IMR-90 (cell line): ENCODE measurements around the gene CRAMP1. TPM values are rescaled to one million over a fixed set of nuclear protein-coding genes. Genes with fewer than 3 reads are reported as not detected.

Experiments
- ATAC-seq: fragments of 200-7000 bp; cut with Tn5 transposase; 2 replicates; pipeline ENCODE4 v1.9.1; 2020; ENCODE audit warnings: low read depth, mild to moderate bottlenecking, moderate library complexity
- BruUV-seq: library from RNA; stranded (reverse); fragments of 400-500 nt; replicated peaks from 2 replicates; lab custom pipeline; 2021; lab: Mats Ljungman, UMichigan
- CTCF ChIA-PET: fragments of 300-600 bp; formaldehyde crosslinking; extraction: SDS; loops from one replicate; lab custom pipeline; 2021; ENCODE audit warnings: antibody characterized with exemption; lab: Yijun Ruan, JAX
- POLR2A ChIA-PET: fragments of 300-600 bp; sonication (Branson Sonifier 250); formaldehyde crosslinking; loops from one replicate; lab custom pipeline; 2022; ENCODE audit warnings: antibody characterized with exemption; ENCODE audit not compliant: unreplicated experiment; lab: Charles Lee
- DNase-seq: peaks from one replicate; pipeline ENCODE4 v3.0.0; 2013
- H2AFZ ChIP-seq: replicated peaks from 2 replicates; pipeline ENCODE3; 2013; ENCODE audit warnings: low read length, mild to moderate bottlenecking; ENCODE audit not compliant: poor library complexity
- H2AK5ac ChIP-seq: 2 replicates; pipeline ENCODE4 v1.6.1; 2013; ENCODE audit warnings: low read depth, low read length, inconsistent platforms
- H2AK9ac ChIP-seq: replicated peaks from 2 replicates; pipeline ENCODE3; 2013; ENCODE audit warnings: mild to moderate bottlenecking, low read depth, low read length, moderate library complexity; ENCODE audit not compliant: poor library complexity
- H2BK120ac ChIP-seq: 2 replicates; pipeline ENCODE4 v1.6.1; 2013; ENCODE audit warnings: low read depth, low read length, inconsistent platforms
- H2BK15ac ChIP-seq: 3 replicates; pipeline ENCODE4 v1.6.1; 2013; ENCODE audit warnings: low read depth, low read length, inconsistent platforms
- H2BK20ac ChIP-seq: 2 replicates; pipeline ENCODE4 v1.6.1; 2013; ENCODE audit warnings: low read depth, mild to moderate bottlenecking, inconsistent platforms, low read length, moderate library complexity
- H2BK5ac ChIP-seq: 2 replicates; pipeline ENCODE4 v1.6.1; 2013; ENCODE audit warnings: mild to moderate bottlenecking, low read depth, low read length, inconsistent platforms; ENCODE audit not compliant: poor library complexity, severe bottlenecking
- H3K14ac ChIP-seq: replicated peaks from 2 replicates; pipeline ENCODE4 v1.6.1; 2013; ENCODE audit warnings: low read depth, low read length, inconsistent platforms
- H3K18ac ChIP-seq: 2 replicates; pipeline ENCODE4 v1.6.1; 2013; ENCODE audit warnings: low read depth, low read length, control low read depth
- H3K23ac ChIP-seq: 2 replicates; pipeline ENCODE4 v1.6.1; 2013; ENCODE audit warnings: low read depth, low read length, inconsistent platforms
- H3K27ac ChIP-seq: 2 replicates; pipeline ENCODE4 v1.5.1; 2013; ENCODE audit warnings: mild to moderate bottlenecking, control low read depth, low read length; ENCODE audit not compliant: insufficient read depth
- H3K27me3 ChIP-seq: 2 replicates; pipeline ENCODE4 v1.6.1; 2013; ENCODE audit warnings: low read length; ENCODE audit not compliant: control insufficient read depth, insufficient read depth
- H3K36me3 ChIP-seq: 2 replicates; pipeline ENCODE4 v1.6.1; 2013; ENCODE audit warnings: low read length, mixed read lengths; ENCODE audit not compliant: control insufficient read depth, insufficient read depth
- H3K4ac ChIP-seq: 2 replicates; pipeline ENCODE4 v1.6.1; 2013; ENCODE audit warnings: low read depth, low read length, inconsistent platforms
- H3K4me1 ChIP-seq: 2 replicates; pipeline ENCODE4 v1.6.1; 2013; ENCODE audit warnings: low read length, mixed read lengths; ENCODE audit not compliant: control insufficient read depth, insufficient read depth
- H3K4me2 ChIP-seq: 2 replicates; pipeline ENCODE4 v1.6.1; 2013; ENCODE audit warnings: low read depth, mild to moderate bottlenecking, control low read depth, low read length, moderate library complexity
- H3K4me3 ChIP-seq: 2 replicates; pipeline ENCODE4 v1.5.1; 2013; ENCODE audit warnings: low read depth, mild to moderate bottlenecking, control low read depth, low read length, moderate library complexity; ENCODE audit not compliant: insufficient read depth
- H3K56ac ChIP-seq: 2 replicates; pipeline ENCODE4 v1.6.1; 2013; ENCODE audit warnings: low read length, inconsistent platforms; ENCODE audit not compliant: insufficient read depth; ENCODE audit errors: extremely low read depth
- H3K79me1 ChIP-seq, 2 experiments: 2 replicates each; pipeline ENCODE4 v1.6.1; 2013; ENCODE audit warnings: low read length in 2 of 2, inconsistent platforms in 1 of 2, low read depth in 1 of 2
- H3K9ac ChIP-seq: 2 replicates; pipeline ENCODE4 v1.6.1; 2013; ENCODE audit warnings: low read depth, low read length, control low read depth
- H3K9me1 ChIP-seq: 2 replicates; pipeline ENCODE4 v1.6.1; 2013; ENCODE audit warnings: low read length, inconsistent platforms; ENCODE audit not compliant: insufficient read depth
- H3K9me3 ChIP-seq: 2 replicates; pipeline ENCODE4 v1.6.1; 2013; ENCODE audit warnings: low read length; ENCODE audit not compliant: control insufficient read depth, insufficient read depth
- H4K20me1 ChIP-seq: 2 replicates; pipeline ENCODE4 v1.6.1; 2013; ENCODE audit warnings: low read length, inconsistent platforms; ENCODE audit not compliant: insufficient read depth
- H4K5ac ChIP-seq: 2 replicates; pipeline ENCODE4 v1.6.1; 2013; ENCODE audit warnings: mild to moderate bottlenecking, low read depth, low read length, control low read depth
- H4K8ac ChIP-seq, 2 experiments: 2 replicates each; pipeline ENCODE4 v1.6.1; 2013; ENCODE audit warnings: low read depth in 2 of 2, low read length in 2 of 2, control low read depth in 1 of 2, inconsistent platforms in 1 of 2
- H4K91ac ChIP-seq: 2 replicates; pipeline ENCODE4 v1.6.1; 2013; ENCODE audit warnings: low read depth, low read length, inconsistent platforms; ENCODE audit not compliant: insufficient read depth
- CEBPB ChIP-seq: IDR thresholded peaks from 2 replicates; pipeline ENCODE4 v1.6.1; 2012; ENCODE audit warnings: low read depth, low read length, improper control_type of control experiment
- ELK1 ChIP-seq: fragments of 150-350 bp; IDR thresholded peaks from 2 replicates; pipeline ENCODE4 v1.6.1; 2016; ENCODE audit warnings: low read depth, mild to moderate bottlenecking, low read length, moderate library complexity, borderline replicate concordance
- USF2 ChIP-seq: fragments of 150-350 bp; IDR thresholded peaks from 2 replicates; pipeline ENCODE4 v1.6.1; 2017; ENCODE audit warnings: mild to moderate bottlenecking, antibody characterized with exemption, low read length, low read depth
- WGBS, 2 experiments: methylation state at CpG; one replicate each; pipeline versions ENCODE4 v1.1.5 to v1.1.7; 2013; ENCODE audit warnings: missing lambda C conversion rate in 2 of 2; ENCODE audit not compliant: insufficient read length in 1 of 2; ENCODE audit errors: extremely low coverage in 2 of 2; 5-methylcytosine and 5-hydroxymethylcytosine counted together
- dilution Hi-C: fragments of 300-500 bp; cut with HindIII; formaldehyde crosslinking; loops from one replicate; pipeline ENCODE4 v1.14.3; 2018; ENCODE audit warnings: low sequenced_read_pairs; ENCODE audit not compliant: unreplicated experiment
- in situ Hi-C: fragments of 300-500 bp; cut with MboI; formaldehyde crosslinking; loops from 3 replicates; pipeline ENCODE4 v1.14.3; 2019; ENCODE audit warnings: low sequenced_read_pairs, inconsistent platforms, mixed read lengths
- intact Hi-C: fragments of 100-400 bp; cut with micrococcal nuclease; formaldehyde crosslinking; loops from 2 replicates; pipeline ENCODE4 v1.10.0; 2022
- polyA plus RNA-seq, 3 experiments: library from polyadenylated mRNA; depleted of rRNA; stranded (reverse); fragments of >200 nt; gene quantifications; 2 replicates each; pipeline ENCODE4 v1.2.3, GENCODE V29; 2012; ENCODE audit warnings: low replicate concordance in 1 of 3
- total RNA-seq: library from RNA; depleted of rRNA; stranded (reverse); fragments of >200 nt; gene quantifications from 2 replicates; pipeline ENCODE4 v1.2.3, GENCODE V29; 2012

The CRAMP1 gene
- total and polyA plus RNA-seq, 2 of the 4 experiments (the other 2 are of a cell fraction) = 3.2 to 12.0 TPM

GRCh38 chr16:1667271-1667670 lies 55.1 kb downstream of the CRAMP1 start:
- 100% methylated on average over 2 of the region's 8 CpGs; no CpG with 5 or more reads in 1 of the 2 experiments for WGBS, 2 experiments
- in situ Hi-C loops = no loop called here
- Histone ChIP-seq H3K27ac (no peak overlapping the region), H3K14ac (no peak overlapping the region), H3K18ac (no peak overlapping the region), H3K9me3 (no peaks in the 10 kb centered on the region), H2BK15ac (no peak overlapping the region), H3K4me1 (no peaks in the 10 kb centered on the region), H3K56ac (no peak overlapping the region), H3K4ac (no peak overlapping the region), H3K23ac (no peak overlapping the region), H4K5ac (no peak overlapping the region), H3K4me3 (no peak overlapping the region), H4K8ac (no peak overlapping the region), H2AK5ac (no peak overlapping the region), H3K9ac (no peak overlapping the region), H4K20me1 (no peaks in the 10 kb centered on the region), H2BK120ac (no peak overlapping the region), H3K27me3 (no peaks in the 10 kb centered on the region), H2AFZ (no peak overlapping the region), H2AK9ac (no peak overlapping the region), H3K4me2 (no peak overlapping the region), H3K79me1 (peaks cover 3 to 4% of the 10 kb centered on the region in 2 experiments; a peak in 2 of 4 replicates), H3K9me1 (no peaks in the 10 kb centered on the region; the same call in 1 of the 2 replicates), H4K91ac (no peak overlapping the region), H2BK20ac (no peak overlapping the region), H3K36me3 (peaks cover 85% of the 10 kb centered on the region), H2BK5ac (no peak overlapping the region)
- no peak for ATAC-seq
- dilution Hi-C loops = no loop called here
- ChIA-PET POLR2A (no interaction called here), CTCF (no interaction called here)
- intact Hi-C loops = no loop called here
- TF ChIP-seq CEBPB (no peak), ELK1 (no peak), USF2 (no peak)
- no TSS peak for BruUV-seq
- DNase-seq = no peak
